Activated naive CD8-positive, alpha-beta T cell (primary cell): ENCODE measurements around the gene ACAD8.
"Not testable (repeated sequence)": the region's sequence is repeated elsewhere in the genome, so short reads cannot be mapped to it uniquely, and the experiment has no call there.

Experiments
- H3K27ac Mint-ChIP-seq: one replicate; pipeline ENCODE4 v1.8.0; 2021; ENCODE audit warnings: mixed read lengths
- H3K27me3 Mint-ChIP-seq: one replicate; pipeline ENCODE4 v1.8.0; 2021; ENCODE audit warnings: mixed read lengths
- H3K36me3 Mint-ChIP-seq: one replicate; pipeline ENCODE4 v1.8.0; 2021; ENCODE audit warnings: mixed read lengths
- H3K4me1 Mint-ChIP-seq: one replicate; pipeline ENCODE4 v1.8.0; 2021; ENCODE audit warnings: low read depth, mixed read lengths
- H3K4me3 Mint-ChIP-seq: one replicate; pipeline ENCODE4 v1.8.0; 2021; ENCODE audit warnings: mild to moderate bottlenecking, mixed read lengths
- H3K9me3 Mint-ChIP-seq: one replicate; pipeline ENCODE4 v1.8.0; 2021; ENCODE audit warnings: low read depth, mixed read lengths

ACAD8 gene

GRCh38 chr11:134270250-134270714 is 16.9 kb downstream of the ACAD8 start:
- H3K27me3 Mint-ChIP-seq = no peaks in the 10 kb centered on the region
- peak overlapping the region; percentile 34 for H3K4me3 Mint-ChIP-seq
- H3K4me1 Mint-ChIP-seq = peaks cover 47% of the 10 kb centered on the region
- peaks cover 4% of the 10 kb centered on the region for H3K36me3 Mint-ChIP-seq
- H3K27ac Mint-ChIP-seq = peak overlapping the region; percentile 41
- H3K9me3 Mint-ChIP-seq = no peaks in the 10 kb centered on the region

GRCh38 chr11:134271978-134272377 is 18.6 kb downstream of the ACAD8 start:
- Mint-ChIP-seq H3K4me1 (peaks cover 52% of the 10 kb centered on the region), H3K9me3 (no peaks in the 10 kb centered on the region), H3K36me3 (peaks cover 4% of the 10 kb centered on the region), H3K4me3 (no peak overlapping the region), H3K27ac (no peak overlapping the region), H3K27me3 (no peaks in the 10 kb centered on the region)

GRCh38 chr11:134272381-134273316 is 19.3 kb downstream of the ACAD8 start:
- H3K4me1 Mint-ChIP-seq = peaks cover 55% of the 10 kb centered on the region
- peak overlapping the region; percentile 25 for H3K4me3 Mint-ChIP-seq
- no peaks in the 10 kb centered on the region for H3K9me3 Mint-ChIP-seq
- peaks cover 6% of the 10 kb centered on the region for H3K36me3 Mint-ChIP-seq
- peaks cover 2% of the 10 kb centered on the region for H3K27me3 Mint-ChIP-seq
- no peak overlapping the region for H3K27ac Mint-ChIP-seq

GRCh38 chr11:134273317-134273712 is 19.9 kb downstream of the ACAD8 start:
- H3K27me3 Mint-ChIP-seq = peaks cover 2% of the 10 kb centered on the region
- no peaks in the 10 kb centered on the region for H3K9me3 Mint-ChIP-seq
- H3K4me1 Mint-ChIP-seq = peaks cover 55% of the 10 kb centered on the region
- H3K4me3 Mint-ChIP-seq = peak overlapping the region; percentile 25
- H3K27ac Mint-ChIP-seq = no peak overlapping the region
- peaks cover 6% of the 10 kb centered on the region for H3K36me3 Mint-ChIP-seq

GRCh38 chr11:134275188-134275533 is 21.8 kb downstream of the ACAD8 start:
- peaks cover 2% of the 10 kb centered on the region for H3K27me3 Mint-ChIP-seq
- peak overlapping the region; percentile 91 for H3K27ac Mint-ChIP-seq
- H3K4me1 Mint-ChIP-seq = peaks cover 53% of the 10 kb centered on the region
- no peaks in the 10 kb centered on the region for H3K9me3 Mint-ChIP-seq
- H3K4me3 Mint-ChIP-seq = peak overlapping the region; percentile 94
- peaks cover 6% of the 10 kb centered on the region for H3K36me3 Mint-ChIP-seq

- H3K9me3 Mint-ChIP-seq = no peaks in the 10 kb centered on the region
- H3K36me3 Mint-ChIP-seq = peaks cover 6% of the 10 kb centered on the region
- H3K27me3 Mint-ChIP-seq = peaks cover 2% of the 10 kb centered on the region
- H3K4me1 Mint-ChIP-seq = peaks cover 47% of the 10 kb centered on the region
- peak within 1 kb of the TSS; percentile 91 for H3K27ac Mint-ChIP-seq
- H3K4me3 Mint-ChIP-seq = peak within 1 kb of the TSS; percentile 94
These were observed 22.4 kb downstream of the ACAD8 start, which contains the start of gene GLB1L3 for GRCh38 chr11:134275534-134276395. Gene GLB1L3, plus strand, starts transcription at chr11:134276379. Its CDS starts 362 bp downstream, at chr11:134276741.

GRCh38 chr11:134276396-134277182 is 23.2 kb downstream of the ACAD8 start:
- Mint-ChIP-seq H3K36me3 (peaks cover 6% of the 10 kb centered on the region), H3K4me1 (peaks cover 39% of the 10 kb centered on the region), H3K27me3 (peaks cover 2% of the 10 kb centered on the region), H3K27ac (peak overlapping the region; percentile 91), H3K9me3 (no peaks in the 10 kb centered on the region), H3K4me3 (peak overlapping the region; percentile 94)

- peaks cover 2% of the 10 kb centered on the region for H3K27me3 Mint-ChIP-seq
These were observed 24.0 kb downstream of the ACAD8 start for GRCh38 chr11:134277183-134278001.

GRCh38 chr11:134278356-134278755 is 25.0 kb downstream of the ACAD8 start:
- Mint-ChIP-seq H3K27ac (no peak overlapping the region), H3K4me1 (peaks cover 27% of the 10 kb centered on the region), H3K27me3 (peaks cover 2% of the 10 kb centered on the region), H3K36me3 (peaks cover 2% of the 10 kb centered on the region), H3K9me3 (no peaks in the 10 kb centered on the region), H3K4me3 (peak overlapping the region; percentile 23)

More at GRCh38 chr11:134277183-134278001, 24.0 kb downstream of the ACAD8 start:
- no peaks in the 10 kb centered on the region for H3K9me3 Mint-ChIP-seq
- peak overlapping the region; percentile 90 for H3K4me3 Mint-ChIP-seq
- peaks cover 5% of the 10 kb centered on the region for H3K36me3 Mint-ChIP-seq
- H3K27ac Mint-ChIP-seq = peak overlapping the region; percentile 90
- peaks cover 36% of the 10 kb centered on the region for H3K4me1 Mint-ChIP-seq

- not testable (repeated sequence) for H3K9me3 Mint-ChIP-seq, H3K27me3 Mint-ChIP-seq, H3K36me3 Mint-ChIP-seq, H3K4me1 Mint-ChIP-seq, H3K4me3 Mint-ChIP-seq, H3K27ac Mint-ChIP-seq
These were observed 28.3 kb downstream of the ACAD8 start for GRCh38 chr11:134281635-134282034.

- H3K36me3 Mint-ChIP-seq = peaks cover 4% of the 10 kb centered on the region
- H3K4me3 Mint-ChIP-seq = no peak overlapping the region
- no peaks in the 10 kb centered on the region for H3K9me3 Mint-ChIP-seq
- H3K27ac Mint-ChIP-seq = no peak overlapping the region
- H3K27me3 Mint-ChIP-seq = no peaks in the 10 kb centered on the region
- peaks cover under 1% of the 10 kb centered on the region for H3K4me1 Mint-ChIP-seq
These were observed 29.0 kb downstream of the ACAD8 start for GRCh38 chr11:134282121-134283045.

- Mint-ChIP-seq H3K36me3 (peaks cover 4% of the 10 kb centered on the region), H3K27me3 (no peaks in the 10 kb centered on the region), H3K27ac (no peak overlapping the region), H3K4me3 (no peak overlapping the region), H3K9me3 (no peaks in the 10 kb centered on the region), H3K4me1 (no peaks in the 10 kb centered on the region)
These were observed 30.3 kb downstream of the ACAD8 start for GRCh38 chr11:134283461-134284230.
